HUDEP-2 (cell line): ENCODE data around the gene EIF3I.
"Not testable (repeated sequence)": the region's sequence is repeated elsewhere in the genome, so short reads cannot be mapped to it uniquely, and the experiment has no call there.

Source experiments
- DNase-seq, 76 experiments: peaks; one replicate each; lab custom pipeline; 2025; ENCODE audit not compliant: unreplicated experiment in 76 of 76; lab: John Stamatoyannopoulos, UW

EIF3I gene

GRCh38 chr1:32257227-32257508 is 35.0 kb downstream of the EIF3I start:
- no peak for DNase-seq

GRCh38 chr1:32263236-32263593 is 41.0 kb downstream of the EIF3I start:
- DNase-seq, result not testable (repeated sequence)

- no peak for DNase-seq
These were observed 41.5 kb downstream of the EIF3I start for GRCh38 chr1:32263744-32264143.

GRCh38 chr1:32265846-32266245 is 43.6 kb downstream of the EIF3I start:
- DNase-seq, result no peak

- DNase-seq, result no peak
These were observed 44.8 kb downstream of the EIF3I start for GRCh38 chr1:32266921-32267591.

- DNase-seq, result no peak
These were observed 47.5 kb downstream of the EIF3I start for GRCh38 chr1:32269744-32270143.

- DNase-seq, result no peak
These were observed 50.6 kb downstream of the EIF3I start for GRCh38 chr1:32272557-32273390.

GRCh38 chr1:32273391-32274208 is 51.4 kb downstream of the EIF3I start:
- peak in 1 of 76 experiments; percentile 1 for DNase-seq

- DNase-seq, result no peak
These were observed 52.6 kb downstream of the EIF3I start for GRCh38 chr1:32274646-32275340.

GRCh38 chr1:32275424-32275823 is 53.2 kb downstream of the EIF3I start:
- no peak for DNase-seq

GRCh38 chr1:32276032-32276782 is 54.0 kb downstream of the EIF3I start:
- DNase-seq, result no peak
